GM10266 (cell line): Measurements from ENCODE around the gene LRP1B.

Source experiments
- DNase-seq: peaks from one replicate; pipeline ENCODE4 v3.0.0; 2012; ENCODE audit errors: extremely low spot score
- CTCF ChIP-seq: IDR thresholded peaks from 2 replicates; pipeline ENCODE4 v1.5.1; 2012; ENCODE audit warnings: mild to moderate bottlenecking, low read depth; ENCODE audit not compliant: control insufficient read depth, insufficient read depth; ENCODE audit errors: missing control alignments

The LRP1B gene

DNA sequence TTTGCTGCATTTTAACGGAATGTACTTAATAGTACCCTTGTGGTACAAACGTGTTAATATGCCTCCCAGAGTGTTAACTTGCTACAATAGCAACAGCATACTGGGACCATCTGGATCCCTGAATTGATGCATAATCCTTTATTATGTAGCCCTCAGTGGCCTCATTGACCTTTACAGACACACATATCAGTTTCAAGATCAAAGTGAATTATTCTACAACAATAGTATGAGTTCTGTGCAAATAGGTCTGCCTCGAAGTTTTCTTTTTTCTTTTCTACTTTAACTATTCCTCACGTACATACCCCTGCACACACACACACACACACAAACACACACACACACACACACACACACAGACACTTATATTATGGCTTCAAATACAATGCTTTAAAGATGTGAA, 1622.1 kb downstream of the LRP1B start:
- no peak for DNase-seq
- TF ChIP-seq CTCF = no peak

DNA sequence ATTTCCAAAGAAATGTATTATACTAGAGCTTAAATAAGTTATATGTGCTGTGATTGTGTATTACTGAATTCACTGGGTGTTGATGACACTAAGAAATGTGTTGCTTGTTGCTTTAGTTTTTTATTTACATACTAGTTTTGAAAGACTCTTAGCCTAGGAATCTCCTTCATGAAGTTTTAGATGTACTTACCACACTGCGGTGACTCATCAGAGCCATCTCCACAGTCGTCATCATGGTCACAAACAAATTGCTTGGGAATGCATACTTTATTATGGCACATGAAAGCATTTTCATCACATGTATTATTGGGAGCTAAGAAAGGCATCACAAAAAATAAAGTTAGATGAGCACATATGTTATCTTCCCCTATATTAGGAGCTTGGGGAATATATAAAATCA, 1624.2 kb downstream of the LRP1B start:
- TF ChIP-seq CTCF = no peak
- no peak for DNase-seq

DNA sequence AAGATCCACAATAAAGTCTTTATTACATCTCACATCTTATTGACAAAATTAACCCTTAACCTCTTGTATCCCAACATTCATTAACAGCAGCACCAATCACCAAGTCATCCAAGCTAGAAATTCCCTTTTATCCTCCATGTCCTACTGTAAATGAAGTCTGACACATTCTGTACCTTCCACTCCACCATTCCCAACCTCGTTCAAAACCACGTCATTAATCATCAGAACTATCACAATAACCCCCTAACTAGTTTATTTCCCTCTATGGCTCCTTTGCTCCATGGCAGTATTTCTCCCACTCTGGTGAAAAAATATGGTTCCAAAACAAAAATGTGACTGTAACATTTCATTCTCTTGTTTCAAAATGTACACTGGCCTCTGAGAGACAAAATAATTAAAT, 1626.2 kb downstream of the LRP1B start:
- DNase-seq = no peak
- no peak for TF ChIP-seq CTCF

DNA sequence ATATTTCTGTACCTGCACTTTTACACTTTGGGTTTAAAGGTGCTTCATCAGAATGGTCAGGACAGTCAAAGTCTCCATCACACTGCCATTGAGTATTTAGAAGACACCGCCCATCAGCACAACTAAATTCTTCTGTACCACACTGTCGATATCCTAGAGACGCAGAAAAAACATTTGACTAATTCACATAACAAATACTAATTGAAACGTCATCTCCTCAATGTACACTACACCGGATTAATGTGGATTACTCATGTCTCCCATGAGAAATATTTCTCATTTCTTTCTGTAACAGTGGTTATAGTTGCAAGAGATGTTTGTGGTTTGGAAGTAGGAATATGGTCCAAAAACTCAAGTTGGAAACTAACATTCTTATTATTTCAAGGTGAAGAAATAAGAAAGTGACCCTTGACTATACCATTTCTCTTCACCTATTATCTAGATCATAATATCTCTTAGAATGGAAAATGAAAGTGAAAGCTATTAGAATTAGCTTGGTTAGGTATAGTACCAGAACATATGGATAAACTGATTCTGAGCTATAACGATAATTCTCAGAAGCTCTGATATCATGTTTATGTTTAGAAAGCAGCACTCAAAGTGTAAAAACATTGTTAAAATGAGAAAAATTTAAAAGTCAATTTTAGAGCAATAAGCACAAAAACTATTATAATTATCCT, 1627.7 kb downstream of the LRP1B start:
- DNase-seq = no peak
- TF ChIP-seq CTCF = no peak

GRCh38 chr2:140498360-140498759, 1632.5 kb downstream of the LRP1B start:
- TF ChIP-seq CTCF = no peak
- DNase-seq = no peak

- TF ChIP-seq CTCF = no peak
These were observed 1634.1 kb downstream of the LRP1B start for GRCh38 chr2:140496714-140497113.

GRCh38 chr2:140491876-140492275, 1638.9 kb downstream of the LRP1B start:
- no peak for TF ChIP-seq CTCF
- no peak for DNase-seq

More at GRCh38 chr2:140496714-140497113, 1634.1 kb downstream of the LRP1B start:
- DNase-seq = no peak
